GM03348 (cell line): ENCODE results near the gene MYBPHL.
"Not testable (repeated sequence)": the region's sequence is repeated elsewhere in the genome, so short reads cannot be mapped to it uniquely, and the experiment has no call there.

ENCODE experiments used
- DNase-seq: peaks from one replicate; pipeline ENCODE4 v3.0.0; 2012; ENCODE audit warnings: low spot score

MYBPHL gene

DNA sequence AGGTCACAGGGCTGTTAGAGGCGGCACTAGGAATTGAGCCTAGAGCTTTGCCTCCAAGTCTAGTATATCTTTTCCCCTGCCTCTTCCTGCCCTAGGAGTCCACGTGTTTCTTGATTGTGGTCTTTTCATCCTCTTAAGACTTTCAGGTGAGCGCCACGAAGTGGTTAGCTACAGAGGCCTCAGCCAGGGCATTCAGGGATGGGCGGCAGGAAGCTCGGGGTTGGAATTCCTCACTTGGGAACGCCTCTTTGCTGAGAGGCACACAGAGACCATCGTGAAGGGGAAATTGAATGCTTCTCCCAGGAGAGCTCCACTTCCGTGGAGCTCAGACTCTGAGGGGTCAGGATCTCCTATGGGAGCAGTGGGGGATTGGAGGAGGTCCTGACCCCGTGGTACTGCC lies 820 bp downstream of the MYBPHL start:
- DNase-seq: not testable (repeated sequence)

- no peak for DNase-seq
These were observed 2.4 kb downstream of the MYBPHL start for GRCh38 chr1:109304226-109304920.

GRCh38 chr1:109301874-109302273 lies 4.9 kb downstream of the MYBPHL start:
- no peak for DNase-seq

DNA sequence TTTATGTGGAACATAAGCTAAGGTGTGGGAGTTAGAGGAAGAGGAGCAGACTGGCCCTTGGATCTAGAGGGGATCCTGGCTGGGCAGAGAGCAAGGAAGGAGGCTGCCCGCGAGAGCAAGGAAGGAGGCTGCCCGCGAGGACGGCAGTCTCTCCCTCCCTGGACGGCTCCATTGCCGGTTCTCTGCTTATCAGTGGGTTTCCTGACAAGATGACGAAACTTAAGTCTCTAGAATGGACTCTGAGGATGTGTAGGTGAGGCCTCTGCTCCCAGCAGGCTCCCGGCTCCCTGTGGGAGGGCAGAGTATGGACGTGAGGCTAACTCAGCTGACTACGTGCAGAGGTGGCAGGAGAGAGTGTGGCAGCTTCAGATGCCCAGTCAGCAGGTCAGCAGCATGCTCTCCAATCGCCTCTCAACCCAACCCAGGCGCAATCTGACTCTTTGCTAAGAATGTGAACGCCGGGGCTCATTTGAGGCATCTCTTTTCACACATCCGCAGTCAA lies 6.1 kb downstream of the MYBPHL start:
- DNase-seq: no peak

GRCh38 chr1:109299558-109300343 lies 7.1 kb downstream of the MYBPHL start:
- no peak for DNase-seq

- peak; percentile 89 for DNase-seq
These were observed 7.9 kb downstream of the MYBPHL start for GRCh38 chr1:109298666-109299557.

GRCh38 chr1:109296782-109297181 lies 10.0 kb downstream of the MYBPHL start:
- DNase-seq: no peak

- DNase-seq: no peak
These were observed 10.9 kb downstream of the MYBPHL start for GRCh38 chr1:109295712-109296415.

- no peak for DNase-seq
These were observed 12.3 kb downstream of the MYBPHL start for GRCh38 chr1:109294481-109294880.

GRCh38 chr1:109293026-109293425 lies 13.8 kb downstream of the MYBPHL start:
- no peak for DNase-seq

DNA sequence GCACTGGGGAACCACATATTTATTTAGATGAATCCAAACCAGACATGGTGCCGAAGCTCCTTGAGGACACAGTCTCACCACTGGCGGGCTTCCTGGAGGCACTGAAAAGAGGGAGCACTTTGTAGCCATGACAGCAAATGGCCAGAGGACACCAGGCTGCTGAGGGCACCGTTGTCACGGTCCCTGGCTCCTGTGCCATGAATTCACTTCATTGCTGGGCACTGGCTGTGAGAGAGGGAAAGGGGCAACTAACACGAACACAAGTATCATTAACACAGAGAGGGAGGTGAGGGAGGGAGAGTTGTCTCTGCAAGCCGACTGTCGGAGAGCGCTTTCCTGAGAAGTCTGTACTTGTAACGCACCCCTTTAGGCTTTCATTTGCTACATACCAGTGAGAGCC lies 14.4 kb downstream of the MYBPHL start:
- no peak for DNase-seq

DNA sequence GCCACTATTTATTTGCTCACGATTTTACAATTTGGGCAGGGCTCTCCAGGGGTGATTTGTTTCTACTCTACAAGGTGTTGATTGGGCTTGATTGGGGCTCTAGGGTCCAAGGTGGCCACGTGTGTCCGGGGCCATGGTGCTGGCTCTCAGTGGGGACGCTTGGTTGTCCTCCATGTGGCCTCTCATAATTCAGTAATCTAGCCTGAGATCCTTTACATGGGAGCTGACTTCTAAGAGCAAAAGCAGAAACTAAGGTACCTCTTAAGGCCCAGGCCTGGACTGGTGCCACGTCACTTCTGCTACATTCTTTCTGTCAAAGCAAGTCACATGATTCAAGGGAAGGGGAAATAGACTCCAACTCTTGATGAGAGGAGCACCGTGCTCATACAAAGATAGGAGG lies 15.8 kb downstream of the MYBPHL start:
- no peak for DNase-seq

DNA sequence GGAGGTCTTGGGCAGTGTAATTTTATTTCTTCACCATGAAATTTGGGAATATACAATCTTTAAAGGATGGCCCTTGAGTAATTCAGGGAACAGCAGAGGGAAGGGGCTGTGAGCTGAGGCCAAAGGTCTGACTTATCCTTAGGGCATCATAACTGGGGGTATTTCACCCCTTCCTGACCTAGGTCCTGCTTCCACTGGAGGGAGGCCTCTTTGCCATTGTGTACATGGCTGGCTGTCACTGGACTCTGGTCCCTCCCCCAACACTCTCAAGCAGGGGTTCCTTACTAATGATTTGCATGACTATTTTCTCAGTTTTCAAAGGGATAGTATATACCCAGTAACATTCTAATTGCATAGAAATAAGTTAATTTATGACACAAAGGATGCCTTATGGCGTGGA lies 16.7 kb downstream of the MYBPHL start:
- DNase-seq: no peak

DNA sequence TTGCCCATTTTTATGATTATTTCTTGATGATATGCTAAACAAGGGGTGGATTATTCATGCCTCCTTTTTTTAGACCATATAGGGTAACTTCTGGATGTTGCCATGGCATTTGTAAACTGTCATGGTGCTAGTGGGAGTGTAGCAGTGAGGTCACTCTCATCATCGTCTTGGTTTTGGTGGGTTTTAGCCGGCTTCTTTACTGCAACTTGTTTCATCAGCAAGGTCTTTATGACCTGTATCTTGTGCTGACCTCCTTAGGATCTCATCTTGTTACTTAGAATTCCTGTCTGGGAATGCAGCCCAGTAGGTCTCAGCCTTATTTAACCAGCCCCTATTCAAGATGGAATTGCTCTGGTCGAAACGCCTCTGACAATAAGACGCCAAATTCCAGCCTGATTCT lies 20.0 kb downstream of the MYBPHL start:
- DNase-seq: not testable (repeated sequence)

DNA sequence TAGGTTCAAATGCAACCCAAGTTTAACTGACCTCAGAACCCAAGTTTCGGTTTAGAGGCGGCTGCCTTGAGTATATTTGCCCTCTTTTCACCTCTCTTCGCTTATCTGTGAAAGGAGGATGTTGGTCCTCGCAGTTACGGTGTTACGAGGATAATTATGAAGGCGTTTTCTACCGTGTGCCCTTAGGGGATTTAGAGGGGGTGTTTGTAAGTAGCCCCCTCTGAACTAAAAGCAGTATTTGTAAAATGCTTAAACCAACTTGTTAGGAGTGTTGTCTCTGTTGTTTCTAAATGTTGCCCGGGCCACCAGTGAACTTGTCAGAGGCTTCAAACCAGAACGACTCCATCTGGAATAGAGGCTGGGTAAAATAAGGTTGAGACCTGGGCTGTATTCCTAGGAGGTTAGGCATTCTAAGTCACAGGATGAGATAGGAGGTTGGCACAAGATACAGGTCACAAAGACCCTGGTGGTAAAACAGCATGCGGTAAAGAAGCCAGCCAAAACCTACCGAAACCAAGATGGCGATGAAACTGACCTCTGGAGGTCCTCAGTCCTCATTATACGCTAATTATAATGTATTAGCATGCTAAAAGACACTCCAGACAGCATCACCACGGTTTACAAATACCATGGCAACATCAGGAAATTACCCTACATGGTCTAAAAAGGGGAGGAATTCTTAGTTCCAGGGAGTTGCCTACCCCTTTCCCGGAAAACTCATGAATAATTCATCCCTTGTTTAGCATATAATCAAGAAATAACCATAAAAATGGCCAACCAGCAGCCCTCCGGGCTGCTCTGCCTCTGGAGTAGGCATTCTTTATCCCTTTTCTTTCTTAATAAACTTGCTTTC lies 22.8 kb downstream of the MYBPHL start:
- DNase-seq: no peak

- peak; percentile 99 for DNase-seq
These were observed 23.7 kb downstream of the MYBPHL start, which contains the start of gene PSRC1 for GRCh38 chr1:109282952-109283747. PSRC1 (minus strand) TSS chr1:109283145.

DNA sequence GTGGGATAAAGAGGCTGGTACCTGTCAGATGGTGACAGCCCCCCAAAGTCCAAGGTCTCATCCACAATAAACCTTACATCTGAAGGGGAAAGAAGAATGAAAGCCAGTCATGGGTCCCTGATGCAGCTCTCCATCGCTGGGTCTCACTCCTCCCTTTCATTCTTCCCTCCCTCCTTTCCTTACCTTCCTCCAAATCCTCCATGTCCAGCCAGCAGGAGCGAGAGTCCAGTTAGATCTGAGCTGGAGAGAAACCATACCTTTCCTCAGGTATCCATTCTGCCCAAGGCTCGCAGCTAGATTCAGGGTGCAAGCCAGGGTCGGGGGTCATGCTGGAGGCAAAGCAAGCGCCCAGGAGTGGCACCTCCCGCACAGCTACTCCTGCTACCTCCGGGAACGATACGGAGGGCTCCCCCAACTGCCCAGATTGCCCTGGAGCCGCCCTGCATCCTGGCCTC lies 24.3 kb downstream of the MYBPHL start:
- no peak for DNase-seq

DNA sequence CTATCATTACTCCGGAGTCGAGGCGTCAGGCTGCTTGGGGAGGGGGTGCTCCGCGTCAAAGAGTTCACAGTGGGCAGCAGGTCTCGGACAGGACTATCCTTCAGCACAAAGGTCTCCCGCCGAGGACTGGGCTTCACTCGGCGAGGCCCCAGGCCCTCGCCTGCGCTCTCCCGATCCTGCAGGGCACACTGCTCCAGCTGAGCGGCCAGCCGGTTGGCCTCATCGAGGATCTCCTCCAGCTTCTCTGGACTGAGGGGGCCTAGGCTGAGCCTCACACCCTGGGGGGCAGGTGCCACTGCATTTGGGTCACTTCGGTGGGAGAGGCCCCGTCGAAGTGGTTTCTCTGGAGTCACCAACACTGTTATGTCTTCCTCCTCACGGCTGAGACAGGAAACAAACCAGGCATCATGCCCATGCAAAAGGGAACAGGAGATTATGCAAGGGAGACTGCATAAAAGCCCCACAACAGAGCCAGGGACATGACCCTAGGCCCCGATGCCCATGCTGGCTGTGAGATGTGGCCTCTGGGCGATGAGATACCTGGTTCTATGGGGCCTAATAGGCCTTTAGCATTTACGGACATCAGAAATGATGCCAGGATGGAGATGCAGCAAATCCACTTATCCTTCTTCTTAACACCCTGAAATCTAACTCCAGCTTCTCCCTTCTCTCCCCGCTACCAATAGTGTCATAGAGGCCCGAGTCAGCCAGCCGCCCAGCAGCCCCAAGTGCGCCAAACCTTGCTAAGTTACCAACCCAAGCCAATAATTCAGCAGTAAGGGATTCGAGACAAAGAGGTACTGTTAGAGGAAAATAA lies 24.9 kb downstream of the MYBPHL start:
- no peak for DNase-seq

GRCh38 chr1:109280862-109281261 lies 25.9 kb downstream of the MYBPHL start:
- no peak for DNase-seq
